ENCODE data around the gene CALD1. TPM values are rescaled to one million over a fixed set of nuclear protein-coding genes. Genes with fewer than 3 reads are reported as not detected.
A peak's percentile ranks its signal among the peaks of the same experiment; 100 is the strongest.

The CALD1 gene
- total RNA-seq, 4 donors from 2014 or later: 162 to 401 (median 226) TPM

DNA sequence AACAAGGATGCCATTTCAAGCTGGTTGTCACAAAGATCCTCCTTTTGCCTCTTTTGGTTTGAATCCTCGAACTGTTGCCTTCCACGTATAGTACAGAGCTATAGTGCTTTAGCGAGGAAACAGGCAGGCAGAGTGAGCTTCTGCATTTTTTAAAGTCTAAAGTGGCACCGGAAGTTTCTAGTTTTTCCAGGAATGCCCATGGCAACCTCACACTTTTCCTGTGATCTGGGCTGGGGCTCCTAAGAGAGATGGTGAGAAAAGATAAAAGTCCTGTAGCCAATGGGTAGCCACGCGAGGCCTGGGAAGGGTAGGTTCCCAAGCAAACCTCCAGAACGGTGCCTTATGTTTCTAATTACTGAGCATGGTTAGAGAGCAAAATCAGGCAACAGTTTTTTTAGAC is 76.7 kb downstream of the CALD1 start:
- intact Hi-C loops (cut with DNase I; ENCODE audit: low total_unique reads) (no loop called here), in situ Hi-C loops (cut with MboI; ENCODE audit: low pct_ligation_motif_present in 1 of 4, low pct_unique_long_range_greater_than_20kb in 1 of 4, low sequenced_read_pairs in 3 of 4) (no loop called here)
- WGBS, 2 donors (ENCODE audit: low coverage in 1 of 2): 61 to 81% methylated on average over 4 to 7 of the region's 7 CpGs
- Histone ChIP-seq H3K36me3 (no peaks in the 10 kb centered on the region), H3K4me1 (peaks cover 14 to 53% (median 22%) of the 10 kb centered on the region in 4 donors), H3K27me3 (no peaks in the 10 kb centered on the region), H3K4me3 (no peak overlapping the region), H3K27ac (peak overlapping the region; percentile 70 to 73 (median 72)), H3K9me3 (no peaks in the 10 kb centered on the region)
- TF ChIP-seq, protein P1, sequence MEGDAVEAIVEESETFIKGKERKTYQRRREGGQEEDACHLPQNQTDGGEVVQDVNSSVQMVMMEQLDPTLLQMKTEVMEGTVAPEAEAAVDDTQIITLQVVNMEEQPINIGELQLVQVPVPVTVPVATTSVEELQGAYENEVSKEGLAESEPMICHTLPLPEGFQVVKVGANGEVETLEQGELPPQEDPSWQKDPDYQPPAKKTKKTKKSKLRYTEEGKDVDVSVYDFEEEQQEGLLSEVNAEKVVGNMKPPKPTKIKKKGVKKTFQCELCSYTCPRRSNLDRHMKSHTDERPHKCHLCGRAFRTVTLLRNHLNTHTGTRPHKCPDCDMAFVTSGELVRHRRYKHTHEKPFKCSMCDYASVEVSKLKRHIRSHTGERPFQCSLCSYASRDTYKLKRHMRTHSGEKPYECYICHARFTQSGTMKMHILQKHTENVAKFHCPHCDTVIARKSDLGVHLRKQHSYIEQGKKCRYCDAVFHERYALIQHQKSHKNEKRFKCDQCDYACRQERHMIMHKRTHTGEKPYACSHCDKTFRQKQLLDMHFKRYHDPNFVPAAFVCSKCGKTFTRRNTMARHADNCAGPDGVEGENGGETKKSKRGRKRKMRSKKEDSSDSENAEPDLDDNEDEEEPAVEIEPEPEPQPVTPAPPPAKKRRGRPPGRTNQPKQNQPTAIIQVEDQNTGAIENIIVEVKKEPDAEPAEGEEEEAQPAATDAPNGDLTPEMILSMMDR (IDR thresholded peaks at IDR 0.05): no peak
- TF ChIP-seq POLR2AphosphoS5 (IDR thresholded peaks at IDR 0.05) (no peak), POLR2A (IDR thresholded peaks at IDR 0.05) (no peak), EP300 (IDR thresholded peaks at IDR 0.05; ENCODE audit: low read depth) (no peak)
- no peak for DNase-seq

DNA sequence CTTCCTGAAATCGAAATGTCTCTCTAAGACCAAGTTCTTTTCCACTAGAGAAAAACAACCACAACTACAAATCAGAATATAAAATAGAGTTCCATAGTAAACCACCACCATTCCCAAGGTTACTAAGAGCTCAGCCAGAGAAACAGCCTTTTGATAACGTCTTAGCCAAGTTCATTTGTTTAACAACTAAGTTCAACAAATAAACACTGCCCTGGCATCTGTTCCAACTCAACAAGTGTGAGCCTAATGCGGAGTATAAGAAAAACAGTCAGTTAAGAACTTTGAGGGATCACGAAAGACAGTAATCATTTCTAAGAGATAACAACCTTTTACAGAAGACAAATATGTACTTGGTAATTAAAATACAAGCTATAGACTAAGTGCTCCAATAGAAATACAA is 77.3 kb downstream of the CALD1 start:
- no peak overlapping the region for H3K4me3 ChIP-seq
- WGBS, 2 donors (ENCODE audit: low coverage in 1 of 2): 48 to 54% methylated on average over 3 to 4 of the region's 4 CpGs
- no peaks in the 10 kb centered on the region for H3K9me3 ChIP-seq
- no peaks in the 10 kb centered on the region for H3K36me3 ChIP-seq
- intact Hi-C loops (cut with DNase I; ENCODE audit: low total_unique reads) (no loop called here), in situ Hi-C loops (cut with MboI; ENCODE audit: low pct_ligation_motif_present in 1 of 4, low pct_unique_long_range_greater_than_20kb in 1 of 4, low sequenced_read_pairs in 3 of 4) (no loop called here)
- no peaks in the 10 kb centered on the region for H3K27me3 ChIP-seq
- peaks cover 8 to 47% (median 18%) of the 10 kb centered on the region in 4 donors for H3K4me1 ChIP-seq
- no peak for DNase-seq
- TF ChIP-seq, protein P1 (IDR thresholded peaks at IDR 0.05): no peak
- TF ChIP-seq POLR2A (IDR thresholded peaks at IDR 0.05): no peak
- peak overlapping the region; percentile 70 to 73 (median 72) for H3K27ac ChIP-seq

DNA sequence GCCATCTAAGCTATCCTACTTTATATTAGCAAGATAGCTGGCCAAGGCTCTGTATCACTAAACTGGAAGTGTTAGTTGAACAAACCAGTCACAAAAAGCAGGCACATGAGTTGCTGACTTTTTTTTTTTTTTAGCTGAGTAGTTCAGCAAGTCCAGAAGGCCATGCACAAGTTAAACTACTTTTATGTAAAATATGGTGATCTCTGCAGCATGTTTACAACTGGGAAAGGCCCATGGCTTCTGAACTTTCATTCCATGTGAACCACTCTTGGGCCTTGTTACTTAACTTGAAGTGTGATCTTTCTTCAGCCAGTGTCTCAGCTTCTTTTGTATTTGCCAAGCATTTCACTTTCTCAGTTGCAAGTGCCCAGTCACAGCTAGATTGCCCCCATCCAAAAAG is 78.5 kb downstream of the CALD1 start:
- in situ Hi-C loops (cut with MboI; ENCODE audit: low pct_ligation_motif_present in 1 of 4, low pct_unique_long_range_greater_than_20kb in 1 of 4, low sequenced_read_pairs in 3 of 4): no loop called here
- no peaks in the 10 kb centered on the region for H3K27me3 ChIP-seq
- intact Hi-C loops (cut with DNase I; ENCODE audit: low total_unique reads): no loop called here
- peak overlapping the region in 2 of 4 donors; percentile 9 to 61 for H3K27ac ChIP-seq
- peaks cover 8 to 38% (median 16%) of the 10 kb centered on the region in 4 donors for H3K4me1 ChIP-seq
- TF ChIP-seq POLR2A (IDR thresholded peaks at IDR 0.05) (no peak), EP300 (IDR thresholded peaks at IDR 0.05; ENCODE audit: low read depth) (no peak), POLR2AphosphoS5 (IDR thresholded peaks at IDR 0.05) (no peak)
- TF ChIP-seq, protein P1 (IDR thresholded peaks at IDR 0.05): no peak
- DNase-seq: no peak
- H3K4me3 ChIP-seq: no peak overlapping the region
- no peaks in the 10 kb centered on the region for H3K36me3 ChIP-seq
- H3K9me3 ChIP-seq: no peaks in the 10 kb centered on the region

DNA sequence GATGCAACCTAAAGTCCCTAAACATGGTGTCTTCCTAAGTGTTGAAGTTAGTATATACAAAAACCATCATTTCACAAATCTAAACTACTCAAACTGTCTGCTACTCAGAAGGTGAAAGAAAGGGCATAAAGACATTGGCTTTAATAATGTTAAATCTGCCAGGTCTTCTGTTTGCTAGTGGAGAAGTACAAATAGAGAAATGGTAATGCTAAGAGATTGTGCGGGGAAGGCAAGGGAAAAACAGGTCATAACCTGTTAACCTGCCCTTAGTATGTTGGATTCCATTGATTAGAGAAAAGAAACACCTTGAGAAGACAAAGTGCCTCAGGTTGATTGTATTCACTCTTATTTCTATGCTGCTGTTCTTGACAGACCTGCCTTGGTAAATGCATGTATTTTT is 80.3 kb downstream of the CALD1 start:
- in situ Hi-C loops (cut with MboI; ENCODE audit: low pct_ligation_motif_present in 1 of 4, low pct_unique_long_range_greater_than_20kb in 1 of 4, low sequenced_read_pairs in 3 of 4) (no loop called here), intact Hi-C loops (cut with DNase I; ENCODE audit: low total_unique reads) (no loop called here)
- H3K27ac ChIP-seq: peak overlapping the region in 1 of 4 donors; percentile 2
- no peak for TF ChIP-seq POLR2AphosphoS5 (IDR thresholded peaks at IDR 0.05)
- TF ChIP-seq POLR2A (IDR thresholded peaks at IDR 0.05): no peak
- no peak for TF ChIP-seq EP300 (IDR thresholded peaks at IDR 0.05; ENCODE audit: low read depth)
- TF ChIP-seq, protein P1 (IDR thresholded peaks at IDR 0.05): no peak
- H3K4me3 ChIP-seq: no peak overlapping the region
- 75 to 88% methylated on average over 1 of the region's 1 CpG for WGBS, 2 donors (ENCODE audit: low coverage in 1 of 2)
- H3K36me3 ChIP-seq: no peaks in the 10 kb centered on the region
- DNase-seq: no peak
- no peaks in the 10 kb centered on the region for H3K27me3 ChIP-seq
- no peaks in the 10 kb centered on the region for H3K9me3 ChIP-seq
- H3K4me1 ChIP-seq: peaks cover 12 to 30% (median 13%) of the 10 kb centered on the region in 4 donors
